Fibroblast of the conjunctiva (primary cell): ENCODE measurements around the gene MCF2L.
A peak's percentile ranks its signal among the peaks of the same experiment; 100 is the strongest.
"Not testable (repeated sequence)": the region's sequence is repeated elsewhere in the genome, so short reads cannot be mapped to it uniquely, and the experiment has no call there.

ENCODE experiments used
- DNase-seq: peaks from one replicate; pipeline ENCODE4 v3.0.0-alpha.2; 2010; ENCODE audit warnings: low read depth

The MCF2L gene

GRCh38 chr13:113050734-113051431 is 81.9 kb downstream of the MCF2L start:
- no peak for DNase-seq

GRCh38 chr13:113051641-113052040 is 82.6 kb downstream of the MCF2L start:
- DNase-seq, result no peak

- DNase-seq, result no peak
These were observed 83.2 kb downstream of the MCF2L start for GRCh38 chr13:113052206-113052605.

- DNase-seq, result no peak
These were observed 84.0 kb downstream of the MCF2L start for GRCh38 chr13:113052971-113053370.

- no peak for DNase-seq
These were observed 84.4 kb downstream of the MCF2L start for GRCh38 chr13:113053376-113053775.

DNA sequence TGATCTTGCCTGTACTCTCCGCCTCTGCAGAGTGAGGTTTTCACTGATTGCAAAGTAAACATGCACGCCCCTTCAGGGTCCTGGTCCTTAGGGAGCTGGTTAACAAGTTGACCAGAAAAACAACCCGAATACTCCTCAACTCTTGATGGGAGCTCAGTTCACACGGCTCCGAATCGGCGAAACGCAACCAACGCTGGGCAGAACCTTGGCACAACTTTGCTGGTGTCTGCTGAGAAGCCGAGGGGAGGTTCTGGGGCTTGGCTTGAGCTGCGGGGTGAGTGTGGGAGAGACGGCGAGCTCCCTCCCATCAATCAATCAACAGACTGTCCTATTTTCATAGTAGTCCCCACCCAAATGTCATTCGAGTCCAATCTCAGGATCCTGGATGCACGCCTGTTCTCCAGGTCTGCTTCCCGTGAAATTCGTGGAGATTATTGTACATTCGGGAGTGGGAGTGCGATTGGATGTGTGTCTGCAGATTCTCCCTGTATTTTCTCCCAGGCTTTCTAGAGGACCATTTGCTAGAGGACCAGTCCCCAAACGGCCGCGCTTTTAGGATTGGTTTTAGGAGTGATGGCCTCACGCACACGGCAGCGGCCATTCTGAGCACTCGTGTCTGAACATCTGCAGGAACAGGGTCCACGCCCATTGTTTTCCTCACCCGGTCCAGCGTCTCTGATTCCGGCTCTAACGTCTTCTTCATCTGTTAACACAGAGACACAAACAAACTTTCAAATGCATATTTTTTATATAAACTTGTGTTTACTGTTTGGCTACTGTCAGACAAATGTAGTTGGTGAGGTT is 85.0 kb downstream of the MCF2L start:
- DNase-seq, result no peak

DNA sequence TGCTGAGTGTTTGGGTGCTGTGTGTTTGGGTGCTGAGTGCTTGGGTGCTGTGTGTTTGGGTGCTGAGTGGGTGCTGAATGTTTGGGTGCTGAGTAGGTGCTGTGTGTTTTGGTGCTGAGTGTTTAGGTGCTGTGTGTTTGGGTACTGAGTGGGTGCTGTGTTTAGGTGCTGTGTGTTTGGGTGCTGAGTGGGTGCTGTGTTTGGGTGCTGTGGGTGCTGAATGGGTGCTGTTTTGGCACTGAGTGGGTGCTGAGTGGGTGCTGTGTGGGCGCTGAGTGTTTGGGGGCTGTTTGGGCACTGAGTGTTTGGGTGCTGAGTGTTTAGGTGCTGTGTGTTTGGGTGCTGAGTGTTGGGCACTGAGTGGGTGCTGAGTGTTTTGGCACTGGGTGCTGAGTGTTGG is 88.1 kb downstream of the MCF2L start:
- no peak for DNase-seq

DNA sequence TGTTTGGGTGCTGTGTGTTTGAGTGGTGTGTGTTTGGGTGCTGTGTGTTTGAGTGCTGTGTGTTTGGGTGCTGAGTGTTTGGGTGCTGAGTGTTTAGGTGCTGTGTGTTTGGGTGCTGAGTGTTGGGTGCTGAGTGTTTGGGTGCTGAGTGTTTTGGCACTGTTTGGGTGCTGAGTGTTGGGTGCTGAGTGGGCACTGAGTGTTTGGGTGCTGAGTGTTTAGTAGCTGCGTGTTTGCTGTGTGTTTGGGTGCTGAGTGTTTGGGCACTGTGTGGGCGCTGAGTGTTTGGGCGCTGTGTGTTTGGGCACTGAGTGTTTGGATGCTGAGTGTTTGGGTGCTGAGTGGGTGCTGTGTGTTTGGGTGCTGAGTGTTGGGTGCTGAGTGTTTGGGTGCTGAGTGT is 88.5 kb downstream of the MCF2L start:
- DNase-seq, result not testable (repeated sequence)

GRCh38 chr13:113058129-113058987 is 89.3 kb downstream of the MCF2L start:
- DNase-seq, result no peak

GRCh38 chr13:113058988-113059850 is 90.2 kb downstream of the MCF2L start:
- DNase-seq, result no peak

- DNase-seq, result no peak
These were observed 90.9 kb downstream of the MCF2L start for GRCh38 chr13:113059891-113060290.

- no peak for DNase-seq
These were observed 91.7 kb downstream of the MCF2L start for GRCh38 chr13:113060557-113061270.

GRCh38 chr13:113061271-113061625 is 92.2 kb downstream of the MCF2L start:
- DNase-seq, result no peak

GRCh38 chr13:113061796-113062425 is 92.9 kb downstream of the MCF2L start:
- no peak for DNase-seq

DNA sequence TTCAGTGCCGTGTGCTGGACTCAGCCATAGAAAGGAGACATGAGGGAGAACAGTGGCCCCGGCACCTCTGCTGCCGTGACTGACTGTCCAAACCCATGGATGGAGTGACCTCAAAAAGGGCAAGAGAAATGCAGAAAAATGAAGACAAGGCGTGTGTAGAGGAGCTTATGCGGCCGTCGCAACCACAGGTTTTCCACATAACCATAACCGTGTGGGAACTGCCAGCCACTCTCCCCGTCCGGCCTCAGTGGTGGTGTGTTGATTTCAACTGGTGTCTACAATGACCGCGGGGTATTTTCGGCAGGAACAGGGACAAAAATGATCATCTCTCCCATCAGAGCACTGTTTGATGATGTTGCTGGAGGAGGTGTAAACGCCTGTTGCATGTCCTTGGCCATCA is 93.7 kb downstream of the MCF2L start:
- no peak for DNase-seq

DNA sequence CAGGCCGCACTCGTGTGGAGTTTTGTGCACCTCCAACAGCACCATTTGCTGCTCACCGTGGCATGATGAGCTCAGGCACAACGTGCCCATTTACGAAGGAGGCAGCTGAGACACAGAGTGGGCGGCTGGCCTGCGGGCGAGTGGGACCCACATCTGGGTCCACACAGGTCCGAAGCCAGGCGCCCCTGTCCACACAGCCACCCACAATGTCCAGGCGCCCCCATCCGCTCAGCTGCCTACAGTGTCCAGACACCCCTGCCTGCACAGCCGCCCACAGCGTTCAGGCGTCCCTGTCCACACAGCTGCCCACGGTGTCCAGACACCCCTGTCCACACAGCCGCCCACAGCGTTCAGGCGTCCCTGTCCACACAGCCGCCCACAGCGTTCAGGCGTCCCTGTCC is 94.1 kb downstream of the MCF2L start:
- no peak for DNase-seq

- no peak for DNase-seq
These were observed 95.1 kb downstream of the MCF2L start for GRCh38 chr13:113064000-113064533.

DNA sequence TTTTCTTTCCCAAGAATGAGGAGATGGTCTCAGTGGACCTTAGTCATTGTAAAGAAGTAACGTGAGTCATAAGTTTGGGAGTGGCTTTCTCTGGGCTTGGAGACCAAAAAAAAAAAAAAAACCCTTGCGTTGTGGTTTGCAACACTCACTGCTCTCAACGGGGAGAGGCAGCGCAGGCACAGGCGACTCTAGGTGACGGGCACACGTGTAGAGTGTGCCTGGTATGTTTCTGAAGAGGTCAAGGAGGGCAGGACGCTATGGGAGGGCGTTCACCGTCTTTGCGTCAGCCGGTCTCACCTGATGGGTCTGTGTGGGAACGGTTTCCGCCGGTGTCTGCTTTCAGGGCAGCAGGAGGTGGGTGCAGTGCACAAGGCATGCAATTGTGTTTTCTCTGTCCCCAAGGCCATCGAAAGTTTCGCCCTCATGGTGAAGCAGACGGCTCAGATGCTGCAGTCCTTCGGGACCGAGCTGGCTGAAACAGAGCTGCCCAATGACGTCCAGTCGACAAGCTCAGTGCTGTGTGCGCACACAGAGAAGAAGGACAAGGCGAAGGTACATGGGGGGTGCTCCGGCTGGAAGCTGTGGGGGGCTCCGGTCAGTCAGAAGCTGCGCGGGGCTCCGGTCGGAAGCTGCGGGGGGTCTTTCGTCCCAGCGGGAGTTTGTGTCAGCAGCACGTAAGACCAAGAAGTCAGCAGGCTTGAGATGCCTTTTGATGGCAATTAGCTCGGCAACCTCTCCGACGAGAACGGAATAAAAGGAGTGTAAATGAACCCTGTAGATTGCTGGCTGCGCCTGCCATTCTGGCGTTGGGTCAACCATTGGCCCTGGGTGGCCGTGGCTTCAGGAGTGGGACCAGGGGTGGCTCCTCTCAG is 95.8 kb downstream of the MCF2L start:
- peak; percentile 71 for DNase-seq

- DNase-seq, result no peak
These were observed 96.6 kb downstream of the MCF2L start for GRCh38 chr13:113065406-113066141.
